ENCODE results near the gene ZC3H12A.

DNA sequence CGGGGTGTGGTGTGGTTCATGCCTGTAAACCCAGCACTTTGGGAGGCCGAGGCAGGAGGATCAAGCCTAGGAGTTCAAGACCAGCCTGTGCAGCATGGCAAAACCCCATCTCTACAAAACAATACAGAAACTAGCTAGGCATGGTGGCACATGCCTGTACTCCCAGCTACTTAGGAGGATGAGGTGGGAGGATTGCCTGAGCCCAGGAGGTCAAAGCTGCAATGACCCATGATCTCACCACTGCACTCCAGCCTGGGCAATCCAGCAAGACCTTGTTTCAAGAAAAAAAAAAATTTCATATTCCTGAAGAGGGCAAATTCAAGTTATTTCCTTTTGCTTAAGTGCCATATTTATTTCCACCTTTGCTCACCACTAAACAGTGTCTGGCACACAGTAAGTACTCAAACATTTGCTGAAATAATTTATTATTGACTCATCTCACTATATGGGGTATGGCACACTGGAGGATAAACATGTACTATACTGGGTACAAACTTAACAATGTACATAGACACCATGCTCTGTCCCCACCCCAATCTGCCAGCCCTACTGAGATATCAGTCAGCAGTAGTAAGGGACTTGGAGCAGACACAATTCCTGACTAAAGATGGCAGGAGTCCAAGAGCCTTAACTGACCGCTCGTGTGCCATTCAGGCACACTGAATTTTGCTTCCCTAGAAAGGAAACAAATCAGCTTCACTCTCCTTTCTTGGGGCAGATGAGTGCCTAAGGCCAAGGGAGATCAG is 24.7 kb downstream of the ZC3H12A start:
- TF ChIP-seq CTCF (IDR thresholded peaks at IDR 0.05) (no peak), POLR2AphosphoS5 (IDR thresholded peaks at IDR 0.05; ENCODE audit: insufficient read depth in 1 of 2, low read depth in 1 of 2) (no peak)

Data from vagina (tissue), 2 donors.